HG02678 (cell line): ENCODE results near the gene PIK3CD.

Source experiments
- ATAC-seq: cut with Tn5 transposase; IDR thresholded peaks from one replicate; pipeline ENCODE4 v1.9.1; 2021; ENCODE audit warnings: mild to moderate bottlenecking, moderate library complexity; ENCODE audit not compliant: unreplicated experiment

The PIK3CD gene

GRCh38 chr1:9716404-9717192 lies 65.1 kb downstream of the PIK3CD start:
- no peak for ATAC-seq

- peak; percentile 83 for ATAC-seq
Measured at GRCh38 chr1:9717193-9718005, 65.9 kb downstream of the PIK3CD start.

- no peak for ATAC-seq
Measured at GRCh38 chr1:9718006-9718680, 66.6 kb downstream of the PIK3CD start.

- ATAC-seq: no peak
Measured at GRCh38 chr1:9719978-9720722, 68.6 kb downstream of the PIK3CD start.

GRCh38 chr1:9720785-9721605 lies 69.5 kb downstream of the PIK3CD start:
- ATAC-seq: no peak

- ATAC-seq: no peak
Measured at GRCh38 chr1:9721606-9722377, 70.3 kb downstream of the PIK3CD start.

- no peak for ATAC-seq
Measured at GRCh38 chr1:9722378-9722749, 70.8 kb downstream of the PIK3CD start.

- no peak for ATAC-seq
Measured at GRCh38 chr1:9723068-9723805, 71.7 kb downstream of the PIK3CD start.

GRCh38 chr1:9723926-9724325 lies 72.4 kb downstream of the PIK3CD start:
- ATAC-seq: no peak

GRCh38 chr1:9724706-9725476 lies 73.4 kb downstream of the PIK3CD start:
- ATAC-seq: peak; percentile 53

GRCh38 chr1:9726406-9726805 lies 74.9 kb downstream of the PIK3CD start:
- no peak for ATAC-seq

GRCh38 chr1:9726905-9727595 lies 75.5 kb downstream of the PIK3CD start:
- no peak for ATAC-seq

- no peak for ATAC-seq
Measured at GRCh38 chr1:9728451-9729295, 77.1 kb downstream of the PIK3CD start.

GRCh38 chr1:9729523-9729922 lies 78.0 kb downstream of the PIK3CD start:
- no peak for ATAC-seq

GRCh38 chr1:9730096-9730901 lies 78.8 kb downstream of the PIK3CD start:
- no peak for ATAC-seq
